A549 (cell line): Measurements from ENCODE around the gene ACOX1. TPM values are rescaled to one million over a fixed set of nuclear protein-coding genes. Genes with fewer than 3 reads are reported as not detected.

Experiments used
- ATAC-seq, 2 experiments: fragments of 200-7000 bp in 1 of 2; fragments of >200 bp in 1 of 2; cut with Nextera tagmentation in 1 of 2; cut with Tn5 transposase in 1 of 2; 3 replicates each; pipeline versions ENCODE4 v1.8.0 to v1.9.1; 2018 to 2020; ENCODE audit warnings: mild to moderate bottlenecking in 1 of 2, moderate library complexity in 1 of 2
- CTCF ChIA-PET: fragments of 300-600 bp; sonication (Branson Sonifier 250); formaldehyde crosslinking; extraction: SDS; loops from one replicate; lab custom pipeline; 2021; ENCODE audit warnings: antibody characterized with exemption, inconsistent platforms; lab: Yijun Ruan, JAX
- POLR2A ChIA-PET: fragments of 350-600 bp; formaldehyde crosslinking; extraction: SDS; loops from one replicate; lab custom pipeline; 2021; ENCODE audit warnings: antibody characterized with exemption, inconsistent platforms; lab: Yijun Ruan, JAX
- DNase-seq, 2 experiments: peaks; one replicate each; pipeline versions ENCODE4 v3.0.0 to v3.0.0-alpha.2; 2011 to 2016; ENCODE audit warnings: low read depth in 1 of 2, low spot score in 1 of 2
- FAIRE-seq: peaks from 2 replicates; lab custom pipeline; 2011; peaks lifted over from hg19 to GRCh38; lab: Jason Lieb, UNC
- H3K27ac ChIP-seq, 2 experiments: fragments of >200 bp; sonication (Bioruptor Twin); formaldehyde crosslinking; 3 replicates each; pipeline ENCODE4 v1.5.1; 2016 to 2017
- H3K4me1 ChIP-seq: fragments of >200 bp; sonication (Bioruptor Twin); formaldehyde crosslinking; 3 replicates; pipeline ENCODE4 v1.6.1; 2016
- H3K4me2 ChIP-seq: fragments of >200 bp; sonication (Bioruptor Twin); formaldehyde crosslinking; 3 replicates; pipeline ENCODE4 v1.6.1; 2016
- H3K4me3 ChIP-seq: fragments of >200 bp; sonication (Bioruptor Twin); formaldehyde crosslinking; 3 replicates; pipeline ENCODE4 v1.5.1; 2016
- H3K9me3 ChIP-seq: fragments of >200 bp; sonication (Bioruptor Twin); formaldehyde crosslinking; 3 replicates; pipeline ENCODE4 v1.6.1; 2016
- CEBPB ChIP-seq, 2 experiments: fragments of >200 bp in 1 of 2; sonication (Bioruptor Twin) in 1 of 2; formaldehyde crosslinking in 1 of 2; IDR thresholded peaks; 2 replicates each; pipeline ENCODE4 v1.6.1; 2012 to 2016
- FOSB ChIP-seq: fragments of 250-450 bp; sonication (Bioruptor Pico); IDR thresholded peaks from 2 replicates; pipeline ENCODE4 v1.5.0; 2020; ENCODE audit warnings: mild to moderate bottlenecking, moderate library complexity
- FOXS1 ChIP-seq: fragments of 250-450 bp; sonication (Bioruptor Pico); IDR thresholded peaks from 2 replicates; pipeline ENCODE4 v1.5.0; 2020; ENCODE audit warnings: mild to moderate bottlenecking, moderate library complexity
- HMGXB4 ChIP-seq: fragments of 250-450 bp; sonication (Bioruptor Pico); IDR thresholded peaks from 2 replicates; pipeline ENCODE4 v1.5.0; 2021; ENCODE audit warnings: mild to moderate bottlenecking, moderate library complexity, borderline replicate concordance
- HOXB13 ChIP-seq: fragments of 250-450 bp; sonication (Bioruptor Pico); IDR thresholded peaks from 2 replicates; pipeline ENCODE4 v1.5.0; 2020; ENCODE audit warnings: low read depth, mild to moderate bottlenecking, moderate library complexity
- HOXB5 ChIP-seq: fragments of 250-450 bp; sonication (Bioruptor Pico); IDR thresholded peaks from 2 replicates; pipeline ENCODE4 v1.5.0; 2020; ENCODE audit warnings: mild to moderate bottlenecking, moderate library complexity
- JUN ChIP-seq, 2 experiments: fragments of >200 bp; sonication (Bioruptor Twin); formaldehyde crosslinking; IDR thresholded peaks; 2 replicates in 1 of 2; 3 replicates in 1 of 2; pipeline ENCODE4 v1.6.1; 2016 to 2017
- KDM5A ChIP-seq: fragments of 200-600 bp; sonication (generic); IDR thresholded peaks from 2 replicates; pipeline ENCODE4 v1.6.1; 2016; ENCODE audit warnings: antibody characterized with exemption, mild to moderate bottlenecking
- MAZ ChIP-seq: fragments of 150-350 bp; IDR thresholded peaks from 2 replicates; pipeline ENCODE4 v1.6.1; 2014; ENCODE audit warnings: antibody characterized with exemption, low read depth, low read length, borderline replicate concordance
- NFE2L2 ChIP-seq: fragments of 150-350 bp; conservative IDR thresholded peaks from 2 replicates; pipeline ENCODE4 v1.6.1; 2014; ENCODE audit warnings: low read length
- PBX3 ChIP-seq: IDR thresholded peaks from 2 replicates; pipeline ENCODE4 v1.6.1; 2012
- POLR2A ChIP-seq: IDR thresholded peaks from 2 replicates; pipeline ENCODE4 v1.6.1; 2012; ENCODE audit warnings: mild to moderate bottlenecking, low read length
- RAD21 ChIP-seq, 2 experiments: fragments of >200 bp in 1 of 2; sonication (Bioruptor Twin) in 1 of 2; formaldehyde crosslinking in 1 of 2; IDR thresholded peaks in 1 of 2; conservative IDR thresholded peaks in 1 of 2; 2 replicates in 1 of 2; 3 replicates in 1 of 2; pipeline ENCODE4 v1.6.1; 2012 to 2018; ENCODE audit warnings: inconsistent platforms in 1 of 2
- REST ChIP-seq: fragments of 200-600 bp; sonication (generic); IDR thresholded peaks from 2 replicates; pipeline ENCODE4 v1.6.1; 2016; ENCODE audit warnings: antibody characterized with exemption, mild to moderate bottlenecking, moderate library complexity
- SREBF2 ChIP-seq: fragments of 450-650 bp; IDR thresholded peaks from 2 replicates; pipeline ENCODE4 v1.6.1; 2014; ENCODE audit warnings: mild to moderate bottlenecking, moderate library complexity
- TP53 ChIP-seq: fragments of 250-450 bp; sonication (Bioruptor Pico); IDR thresholded peaks from 2 replicates; pipeline ENCODE4 v1.5.0; 2021; ENCODE audit warnings: mild to moderate bottlenecking, moderate library complexity
- WGBS: methylation state at CpG from one replicate; pipeline ENCODE4 v1.1.6; 2017; ENCODE audit errors: missing lambda C conversion rate; 5-methylcytosine and 5-hydroxymethylcytosine counted together
- polyA plus RNA-seq, 4 experiments: library from polyadenylated mRNA; depleted of rRNA in 3 of 4; stranded (reverse); fragments of >200 nt; fragmentation: RNase III in 1 of 4; extraction: RNeasy Plus Mini Kit Qiagen cat#74134 plus additional on column Dnase treatment in 1 of 4; gene quantifications; 2 replicates in 3 of 4; 3 replicates in 1 of 4; pipeline ENCODE4 v1.2.3, GENCODE V29; 2011 to 2017
- TF ChIP-seq, protein P1 (sequence below): fragments of 150-350 bp; IDR thresholded peaks from 2 replicates; pipeline ENCODE4 v1.6.1; 2014; ENCODE audit warnings: low read depth, mild to moderate bottlenecking, low read length

The ACOX1 gene
- polyA plus RNA-seq, 2 of the 4 experiments (the other 2 are of a cell fraction): 17.9 to 31.1 TPM

- FAIRE-seq: no peak
- CTCF ChIA-PET: interaction anchor here (0.8 to 6.3 kb wide), 10 partner anchors 8 to 85 kb away, joined by 3 to 37 read pairs (median 9); partner anchors contain the start of genes CDK3, FBF1 and MRPL38
- 95% methylated on average over 5 of the region's 11 CpGs for WGBS
Measured at GRCh38 chr17:75925103-75925502, 53.9 kb downstream of the ACOX1 start.

More at GRCh38 chr17:75925103-75925502, 53.9 kb downstream of the ACOX1 start:
- POLR2A ChIA-PET: interaction anchor here (1.1 to 1.4 kb wide), 2 partner anchors 20 to 54 kb away, joined by 3 to 4 read pairs; partner anchors contain the start of genes ACOX1, MRPL38 and TEN1
- H3K4me2 ChIP-seq: no peak overlapping the region
- H3K27ac ChIP-seq: no peak overlapping the region
- H3K4me1 ChIP-seq: no peaks in the 10 kb centered on the region
- ATAC-seq (no peak), DNase-seq (no peak)
- H3K9me3 ChIP-seq: no peaks in the 10 kb centered on the region
- no peak for TF ChIP-seq CEBPB (IDR thresholded peaks at IDR 0.05)
- no peak for TF ChIP-seq HOXB5 (CRISPR knock-in tag)
- TF ChIP-seq MAZ: no peak
- TF ChIP-seq NFE2L2: no peak
- no peak for TF ChIP-seq FOSB (CRISPR knock-in tag)
- no peak for TF ChIP-seq RAD21 (conservative IDR thresholded peaks at IDR 0.05 in 1 of 2, IDR thresholded peaks at IDR 0.05 in 1 of 2)
- TF ChIP-seq KDM5A: no peak
- no peak for TF ChIP-seq POLR2A
- no peak for TF ChIP-seq FOXS1
- TF ChIP-seq HOXB13: no peak
- TF ChIP-seq PBX3: no peak
- no peak for TF ChIP-seq HMGXB4
- TF ChIP-seq REST: no peak
- no peak for TF ChIP-seq TP53
- no peak for TF ChIP-seq JUN (IDR thresholded peaks at IDR 0.05)
- TF ChIP-seq, protein P1, sequence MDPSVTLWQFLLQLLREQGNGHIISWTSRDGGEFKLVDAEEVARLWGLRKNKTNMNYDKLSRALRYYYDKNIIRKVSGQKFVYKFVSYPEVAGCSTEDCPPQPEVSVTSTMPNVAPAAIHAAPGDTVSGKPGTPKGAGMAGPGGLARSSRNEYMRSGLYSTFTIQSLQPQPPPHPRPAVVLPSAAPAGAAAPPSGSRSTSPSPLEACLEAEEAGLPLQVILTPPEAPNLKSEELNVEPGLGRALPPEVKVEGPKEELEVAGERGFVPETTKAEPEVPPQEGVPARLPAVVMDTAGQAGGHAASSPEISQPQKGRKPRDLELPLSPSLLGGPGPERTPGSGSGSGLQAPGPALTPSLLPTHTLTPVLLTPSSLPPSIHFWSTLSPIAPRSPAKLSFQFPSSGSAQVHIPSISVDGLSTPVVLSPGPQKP: no peak
- no peak for TF ChIP-seq SREBF2
- no peak overlapping the region for H3K4me3 ChIP-seq
